Suppressor macrophage treated with lipopolysaccharide for 4 hours (primary cell): ENCODE measurements around the gene CRYBB1.
A peak's percentile ranks its signal among the peaks of the same experiment; 100 is the strongest.

Experiments
- DNase-seq: peaks from one replicate; pipeline ENCODE4 v3.0.0-alpha.2; 2020

The CRYBB1 gene

GRCh38 chr22:26602127-26602526 lies 15.7 kb downstream of the CRYBB1 start:
- DNase-seq, result no peak

DNA sequence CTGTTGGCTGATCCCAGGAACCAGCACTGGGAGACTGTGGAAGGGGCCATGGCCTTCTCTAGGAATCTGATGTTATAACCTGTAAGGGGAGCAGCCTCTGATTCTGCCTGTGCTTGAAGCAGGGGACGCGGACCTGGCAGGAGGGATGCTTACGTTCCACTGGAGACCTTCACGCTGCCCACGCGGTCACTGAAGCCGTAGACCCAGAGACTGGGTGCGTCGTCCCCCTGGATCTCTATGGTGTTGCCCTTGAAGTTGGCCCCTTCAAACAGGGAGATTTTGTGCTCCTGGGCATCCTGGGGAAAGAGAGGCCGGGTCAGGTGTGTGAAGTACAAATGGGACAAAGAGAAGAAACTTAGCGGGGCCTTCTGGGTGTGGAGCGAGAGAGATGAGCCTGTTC lies 16.1 kb downstream of the CRYBB1 start:
- DNase-seq, result no peak

DNA sequence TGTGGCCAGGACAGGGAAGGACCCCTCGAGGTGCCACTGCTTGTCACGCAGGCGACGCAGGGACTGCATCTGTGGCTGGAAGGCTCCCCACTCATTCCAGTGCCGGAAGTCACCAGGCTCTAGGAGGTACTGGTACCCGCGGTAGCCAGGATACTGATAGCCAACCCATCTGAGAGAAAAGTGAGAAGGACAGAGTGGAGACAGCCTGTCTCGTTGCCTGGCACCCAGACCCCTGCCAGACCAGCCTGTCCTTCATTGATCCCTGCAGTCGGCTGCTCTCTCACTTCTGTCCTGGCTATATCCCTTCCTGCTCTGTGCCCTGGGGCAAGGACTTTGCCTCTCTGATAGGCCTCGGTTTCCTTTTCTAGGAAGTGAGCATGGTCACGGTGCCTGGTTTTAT lies 18.3 kb downstream of the CRYBB1 start:
- no peak for DNase-seq

DNA sequence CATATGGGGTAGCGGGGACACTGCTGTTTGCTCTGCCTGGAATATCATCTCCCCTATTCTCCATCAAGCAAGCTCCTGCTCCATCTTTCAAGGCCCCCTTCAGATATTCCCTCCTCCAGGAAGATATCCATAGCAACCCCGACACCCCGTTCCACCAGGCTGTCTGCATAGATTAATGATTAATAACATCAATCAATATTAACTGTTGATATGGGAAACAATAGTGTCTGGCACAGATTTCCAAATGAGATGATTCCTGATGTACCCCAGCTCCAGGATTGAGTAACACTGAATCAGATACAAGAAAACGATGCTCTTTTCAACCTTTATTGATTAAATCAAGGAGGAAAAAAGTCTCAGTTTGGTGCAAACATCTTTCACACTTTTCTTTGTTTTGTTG lies 20.3 kb downstream of the CRYBB1 start:
- DNase-seq, result no peak

DNA sequence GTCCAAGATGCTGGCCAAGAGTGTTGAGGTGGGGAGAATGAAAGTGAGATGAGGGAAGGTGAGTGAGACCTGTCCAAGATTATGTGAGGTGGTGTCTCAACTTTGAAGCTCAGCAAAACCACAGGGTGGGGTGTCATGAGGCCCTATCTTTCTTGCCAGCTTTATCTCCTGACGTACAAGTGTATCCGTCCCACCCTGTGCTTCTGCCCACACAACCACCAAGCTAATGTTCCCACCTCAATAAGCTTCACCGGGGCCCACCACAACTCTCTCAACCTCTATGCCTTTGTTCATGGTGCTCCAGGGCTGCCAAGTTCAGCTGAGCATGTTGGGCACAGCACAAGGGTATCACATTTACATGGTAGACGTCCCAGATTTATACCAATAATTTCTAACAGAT lies 20.8 kb downstream of the CRYBB1 start:
- no peak for DNase-seq

GRCh38 chr22:26593763-26594162 lies 24.1 kb downstream of the CRYBB1 start:
- no peak for DNase-seq

- no peak for DNase-seq
Observed at GRCh38 chr22:26592421-26592891, 25.4 kb downstream of the CRYBB1 start.

- DNase-seq, result peak; percentile 91
Observed at GRCh38 chr22:26589845-26590736, 27.7 kb downstream of the CRYBB1 start, which contains the start of gene TPST2. TPST2 (minus strand) TSS chr22:26590132; CDS start chr22:26541630, 48,502 bp downstream.

- peak; percentile 23 for DNase-seq
Observed at GRCh38 chr22:26589367-26589844, 28.4 kb downstream of the CRYBB1 start.

DNA sequence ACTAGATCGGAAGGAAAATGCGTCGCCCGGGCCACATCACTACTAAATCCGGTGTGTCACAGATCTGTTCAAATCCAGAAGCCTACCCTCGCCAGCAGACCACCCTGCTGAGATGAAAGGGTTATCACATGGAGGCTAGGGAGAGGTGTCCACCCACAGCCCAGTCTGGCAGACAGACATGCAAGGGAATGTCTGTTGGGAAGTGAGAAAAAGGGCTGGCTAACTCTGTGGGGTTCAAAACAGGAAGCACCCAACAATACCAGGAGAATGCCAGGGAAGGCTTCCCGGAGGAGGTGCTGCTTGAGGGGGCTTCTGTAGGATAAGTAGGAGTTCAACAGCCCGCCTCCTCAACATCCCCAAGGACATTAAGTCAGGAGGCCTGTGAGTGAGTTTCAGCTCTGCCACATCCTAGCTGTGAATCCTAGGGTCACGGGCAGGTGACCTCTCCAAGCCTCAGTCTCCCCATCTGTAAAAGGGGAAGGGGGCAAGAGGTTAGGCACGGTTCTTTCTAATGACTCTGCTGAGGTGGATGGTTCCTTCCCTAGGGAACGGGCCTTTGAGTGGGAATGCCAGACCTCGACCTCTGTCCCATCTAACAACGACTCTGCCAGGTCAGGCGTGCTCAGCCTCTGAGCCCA lies 29.0 kb downstream of the CRYBB1 start:
- DNase-seq, result no peak

GRCh38 chr22:26587991-26588613 lies 29.7 kb downstream of the CRYBB1 start:
- peak; percentile 68 for DNase-seq

GRCh38 chr22:26586556-26587325 lies 31.1 kb downstream of the CRYBB1 start:
- peak; percentile 10 for DNase-seq

- peak; percentile 22 for DNase-seq
Observed at GRCh38 chr22:26585104-26585790, 32.6 kb downstream of the CRYBB1 start.

- no peak for DNase-seq
Observed at GRCh38 chr22:26584010-26584409, 33.8 kb downstream of the CRYBB1 start.

GRCh38 chr22:26581633-26582168 lies 36.1 kb downstream of the CRYBB1 start:
- DNase-seq, result no peak

DNA sequence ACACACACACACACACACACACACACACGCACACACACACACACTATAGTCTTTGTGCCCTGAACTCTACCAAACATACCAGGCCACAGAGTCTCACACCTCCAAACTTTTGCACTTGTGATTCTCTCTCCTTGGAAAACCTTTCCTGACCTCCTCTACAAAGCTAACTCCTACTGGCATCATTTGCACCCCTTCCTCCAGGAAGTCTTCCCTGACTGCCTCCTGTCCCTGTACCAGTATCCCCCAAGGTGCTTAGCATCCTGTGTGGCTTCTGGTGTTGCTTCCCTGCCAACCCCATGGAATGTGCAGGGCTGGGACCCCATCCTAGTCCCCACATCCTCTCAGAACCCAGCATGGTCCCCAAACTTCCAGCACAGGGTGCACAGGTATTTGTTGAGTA lies 36.8 kb downstream of the CRYBB1 start:
- DNase-seq, result no peak

- no peak for DNase-seq
Observed at GRCh38 chr22:26580240-26580962, 37.4 kb downstream of the CRYBB1 start.

- DNase-seq, result peak; percentile 23
Observed at GRCh38 chr22:26579331-26579886, 38.4 kb downstream of the CRYBB1 start.

DNA sequence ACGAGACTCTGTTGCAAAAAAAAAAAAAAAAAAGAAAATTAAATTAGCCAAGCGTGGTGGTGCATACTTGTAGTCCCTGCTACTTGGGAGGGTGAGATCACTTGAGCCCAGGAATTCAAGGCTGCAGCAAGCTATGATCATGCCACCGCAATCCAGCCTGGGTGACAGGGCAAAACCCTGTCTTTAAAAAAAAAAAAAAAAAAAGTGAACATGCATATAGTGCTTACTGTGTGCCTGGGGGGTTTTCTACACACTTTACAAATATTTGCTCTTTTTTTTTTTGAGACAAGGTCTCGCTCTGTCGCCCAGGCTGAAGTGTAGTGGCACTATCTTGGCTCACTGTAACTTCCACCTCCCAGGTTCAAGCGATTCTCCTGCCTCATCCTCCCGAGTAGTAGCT lies 40.7 kb downstream of the CRYBB1 start:
- DNase-seq, result no peak

- DNase-seq, result peak; percentile 63
Observed at GRCh38 chr22:26576026-26576680, 41.7 kb downstream of the CRYBB1 start.
